Measurements from ENCODE around the gene SP5.

GRCh38 chr2:170739048-170739447 lies 23.9 kb downstream of the SP5 start:
- TF ChIP-seq, protein P1, sequence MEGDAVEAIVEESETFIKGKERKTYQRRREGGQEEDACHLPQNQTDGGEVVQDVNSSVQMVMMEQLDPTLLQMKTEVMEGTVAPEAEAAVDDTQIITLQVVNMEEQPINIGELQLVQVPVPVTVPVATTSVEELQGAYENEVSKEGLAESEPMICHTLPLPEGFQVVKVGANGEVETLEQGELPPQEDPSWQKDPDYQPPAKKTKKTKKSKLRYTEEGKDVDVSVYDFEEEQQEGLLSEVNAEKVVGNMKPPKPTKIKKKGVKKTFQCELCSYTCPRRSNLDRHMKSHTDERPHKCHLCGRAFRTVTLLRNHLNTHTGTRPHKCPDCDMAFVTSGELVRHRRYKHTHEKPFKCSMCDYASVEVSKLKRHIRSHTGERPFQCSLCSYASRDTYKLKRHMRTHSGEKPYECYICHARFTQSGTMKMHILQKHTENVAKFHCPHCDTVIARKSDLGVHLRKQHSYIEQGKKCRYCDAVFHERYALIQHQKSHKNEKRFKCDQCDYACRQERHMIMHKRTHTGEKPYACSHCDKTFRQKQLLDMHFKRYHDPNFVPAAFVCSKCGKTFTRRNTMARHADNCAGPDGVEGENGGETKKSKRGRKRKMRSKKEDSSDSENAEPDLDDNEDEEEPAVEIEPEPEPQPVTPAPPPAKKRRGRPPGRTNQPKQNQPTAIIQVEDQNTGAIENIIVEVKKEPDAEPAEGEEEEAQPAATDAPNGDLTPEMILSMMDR (IDR thresholded peaks at IDR 0.05), result no peak
- TF ChIP-seq POLR2A (IDR thresholded peaks at IDR 0.05) (no peak), EP300 (IDR thresholded peaks at IDR 0.05) (no peak)
